ENCODE results near the gene CFAP74. TPM values are rescaled to one million over a fixed set of nuclear protein-coding genes. Genes with fewer than 3 reads are reported as not detected.
"Not testable (repeated sequence)": the region's sequence is repeated elsewhere in the genome, so short reads cannot be mapped to it uniquely, and the experiment has no call there.

The CFAP74 gene
- total RNA-seq, 3 donors from 2014 or later (not counting 1 experiment from before 2014, with no cell fraction given): not detected

GRCh38 chr1:1937549-1938275 is 65.9 kb downstream of the CFAP74 start:
- Mint-ChIP-seq H3K4me1 (no peaks in the 10 kb centered on the region), H3K9me3 (no peaks in the 10 kb centered on the region), H3K27me3 (ENCODE audit: low read depth in 2 of 2) (peaks cover 0 to 6% of the 10 kb centered on the region in 2 donors), H3K27ac (no peak overlapping the region), H3K4me3 (no peak overlapping the region), H3K36me3 (no peaks in the 10 kb centered on the region)
- DNase-seq (no peak), ATAC-seq (peak in 1 of 3 donors; percentile 15)
- Histone ChIP-seq H3K27me3 (ENCODE audit: control insufficient read depth, insufficient read depth, low read length) (no peaks in the 10 kb centered on the region), H3K27ac (ENCODE audit: low read length) (no peak overlapping the region), H3K36me3 (ENCODE audit: control insufficient read depth, insufficient read depth, low read length) (no peaks in the 10 kb centered on the region), H3K4me3 (ENCODE audit: low read length) (no peak overlapping the region), H3K4me1 (ENCODE audit: control insufficient read depth, insufficient read depth, low read length) (no peaks in the 10 kb centered on the region), H3K9me3 (ENCODE audit: control insufficient read depth, insufficient read depth, low read length) (no peaks in the 10 kb centered on the region)
- intact Hi-C loops (cut with micrococcal nuclease): no loop called here
- TF ChIP-seq CTCF (IDR thresholded peaks at IDR 0.05): no peak
- 82% methylated on average over 16 of the region's 16 CpGs for WGBS (ENCODE audit: insufficient coverage)

- no peak overlapping the region for H3K27ac Mint-ChIP-seq
- H3K4me3 Mint-ChIP-seq: no peak overlapping the region
- DNase-seq (no peak), ATAC-seq (no peak)
- H3K27ac ChIP-seq (ENCODE audit: low read length): no peak overlapping the region
- H3K27me3 Mint-ChIP-seq (ENCODE audit: low read depth in 2 of 2): peaks cover 0 to 6% of the 10 kb centered on the region in 2 donors
- H3K4me1 Mint-ChIP-seq: no peaks in the 10 kb centered on the region
- H3K36me3 Mint-ChIP-seq: no peaks in the 10 kb centered on the region
- no peaks in the 10 kb centered on the region for H3K36me3 ChIP-seq (ENCODE audit: control insufficient read depth, insufficient read depth, low read length)
- no peaks in the 10 kb centered on the region for H3K9me3 ChIP-seq (ENCODE audit: control insufficient read depth, insufficient read depth, low read length)
- no peaks in the 10 kb centered on the region for H3K9me3 Mint-ChIP-seq
- H3K4me3 ChIP-seq (ENCODE audit: low read length): no peak overlapping the region
- no peaks in the 10 kb centered on the region for H3K27me3 ChIP-seq (ENCODE audit: control insufficient read depth, insufficient read depth, low read length)
- no peaks in the 10 kb centered on the region for H3K4me1 ChIP-seq (ENCODE audit: control insufficient read depth, insufficient read depth, low read length)
- WGBS (ENCODE audit: insufficient coverage): 44% methylated on average over 15 of the region's 15 CpGs
- intact Hi-C loops (cut with micrococcal nuclease): no loop called here
- TF ChIP-seq CTCF (IDR thresholded peaks at IDR 0.05): no peak
Measured at GRCh38 chr1:1937061-1937460, 66.5 kb downstream of the CFAP74 start.

- H3K36me3 Mint-ChIP-seq; H3K4me1 ChIP-seq (ENCODE audit: control insufficient read depth, insufficient read depth, low read length); H3K27me3 ChIP-seq (ENCODE audit: control insufficient read depth, insufficient read depth, low read length); H3K4me1 Mint-ChIP-seq; intact Hi-C loops (cut with micrococcal nuclease); H3K27ac ChIP-seq (ENCODE audit: low read length); H3K9me3 Mint-ChIP-seq; DNase-seq; H3K27me3 Mint-ChIP-seq (ENCODE audit: low read depth in 2 of 2); H3K36me3 ChIP-seq (ENCODE audit: control insufficient read depth, insufficient read depth, low read length); H3K9me3 ChIP-seq (ENCODE audit: control insufficient read depth, insufficient read depth, low read length); H3K4me3 ChIP-seq (ENCODE audit: low read length); ATAC-seq; H3K4me3 Mint-ChIP-seq; H3K27ac Mint-ChIP-seq: not testable (repeated sequence)
- WGBS (ENCODE audit: insufficient coverage): 95% methylated on average over 19 of the region's 21 CpGs
Measured at GRCh38 chr1:1934848-1935247, 68.7 kb downstream of the CFAP74 start.

GRCh38 chr1:1929639-1930545 is 73.7 kb downstream of the CFAP74 start:
- H3K36me3 Mint-ChIP-seq: no peaks in the 10 kb centered on the region
- 92% methylated on average over 38 of the region's 38 CpGs for WGBS (ENCODE audit: insufficient coverage)
- Histone ChIP-seq H3K9me3 (ENCODE audit: control insufficient read depth, insufficient read depth, low read length) (no peaks in the 10 kb centered on the region), H3K4me1 (ENCODE audit: control insufficient read depth, insufficient read depth, low read length) (no peaks in the 10 kb centered on the region), H3K36me3 (ENCODE audit: control insufficient read depth, insufficient read depth, low read length) (no peaks in the 10 kb centered on the region), H3K27ac (ENCODE audit: low read length) (no peak overlapping the region), H3K4me3 (ENCODE audit: low read length) (no peak overlapping the region), H3K27me3 (ENCODE audit: control insufficient read depth, insufficient read depth, low read length) (no peaks in the 10 kb centered on the region)
- no peaks in the 10 kb centered on the region for H3K4me1 Mint-ChIP-seq
- intact Hi-C loops (cut with micrococcal nuclease): no loop called here
- H3K9me3 Mint-ChIP-seq: no peaks in the 10 kb centered on the region
- H3K27ac Mint-ChIP-seq: no peak overlapping the region
- H3K4me3 Mint-ChIP-seq: no peak overlapping the region
- no peak for DNase-seq
- peaks cover 0 to 3% of the 10 kb centered on the region in 2 donors for H3K27me3 Mint-ChIP-seq (ENCODE audit: low read depth in 2 of 2)
- no peak for TF ChIP-seq CTCF (IDR thresholded peaks at IDR 0.05)
- ATAC-seq: no peak
